PC-3 (cell line): ENCODE data around the gene BAIAP2.

Source experiments
- CTCF ChIP-seq: fragments of 300-600 bp; sonication (generic); conservative IDR thresholded peaks from 2 replicates; pipeline ENCODE4 v1.5.1; 2017; ENCODE audit warnings: antibody characterized with exemption, low read depth, mild to moderate bottlenecking, low read length
- EZH2 ChIP-seq: fragments of 300-600 bp; sonication (generic); IDR thresholded peaks from one replicate; pipeline ENCODE4 v1.6.1; 2017; ENCODE audit warnings: antibody characterized with exemption, mild to moderate bottlenecking, low read length; ENCODE audit not compliant: unreplicated experiment
- EZH2phosphoT487 ChIP-seq: fragments of 300-600 bp; sonication (generic); IDR thresholded peaks from 2 replicates; pipeline ENCODE4 v1.6.1; 2018; ENCODE audit warnings: mild to moderate bottlenecking, antibody characterized with exemption, low read length, borderline replicate concordance

GRCh38 chr17:81138500-81138899 is 103.5 kb downstream of the BAIAP2 start:
- TF ChIP-seq CTCF (no peak), EZH2 (no peak), EZH2phosphoT487 (no peak)
